ENCODE data around the gene PPM1E. TPM values are rescaled to one million over a fixed set of nuclear protein-coding genes. Genes with fewer than 3 reads are reported as not detected.
"Not testable (repeated sequence)": the region's sequence is repeated elsewhere in the genome, so short reads cannot be mapped to it uniquely, and the experiment has no call there.

Gene PPM1E
- total RNA-seq, 1 experiment from 2014 or later: 0.24 TPM

GRCh38 chr17:58840820-58841612 lies 85.4 kb downstream of the PPM1E start:
- no peak for DNase-seq (ENCODE audit: low read depth)

DNA sequence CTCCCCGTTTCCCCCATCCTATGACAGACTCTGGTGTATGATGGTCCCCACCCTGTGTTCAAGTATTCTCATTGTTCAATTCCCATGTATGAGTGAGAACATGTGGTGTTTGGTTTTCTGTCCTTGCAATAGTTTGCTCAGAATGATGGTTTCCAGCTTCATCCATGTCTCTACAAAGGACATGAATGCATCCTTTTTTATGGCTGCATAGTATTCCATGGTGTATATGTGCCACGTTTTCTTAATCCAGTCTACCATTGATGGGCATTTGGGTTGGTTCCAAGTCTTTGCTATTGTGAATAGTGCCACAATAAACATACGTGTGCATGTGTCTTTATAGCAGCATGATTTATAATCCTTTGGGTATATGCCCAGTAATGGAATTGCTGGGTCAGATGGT lies 90.8 kb downstream of the PPM1E start:
- DNase-seq (ENCODE audit: low read depth): not testable (repeated sequence)

- not testable (repeated sequence) for DNase-seq (ENCODE audit: low read depth)
Measured at GRCh38 chr17:58850106-58850505, 94.5 kb downstream of the PPM1E start.

- DNase-seq (ENCODE audit: low read depth): no peak
Measured at GRCh38 chr17:58865301-58865700, 109.6 kb downstream of the PPM1E start.

DNA sequence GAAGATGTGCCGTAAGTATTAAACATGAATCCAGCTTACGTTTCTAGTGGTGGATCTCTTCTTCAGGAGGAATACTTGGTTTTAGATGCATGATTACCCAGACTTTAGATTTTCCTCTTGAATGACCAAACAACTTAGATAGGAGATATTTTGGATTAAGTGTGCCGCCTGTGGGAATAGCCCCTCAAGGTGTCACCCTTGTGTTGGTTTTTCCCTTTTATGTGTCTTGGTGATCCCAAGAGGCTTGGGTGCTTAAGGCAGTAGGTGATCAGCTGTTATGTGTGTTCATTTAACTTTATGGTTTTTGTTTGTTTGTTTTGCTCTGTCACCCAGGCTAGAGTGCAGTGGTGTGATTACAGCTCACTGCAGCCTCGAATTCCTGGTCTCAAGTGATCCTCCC lies 115.1 kb downstream of the PPM1E start:
- DNase-seq (ENCODE audit: low read depth): no peak

- DNase-seq (ENCODE audit: low read depth): no peak
Measured at GRCh38 chr17:58873926-58874325, 118.3 kb downstream of the PPM1E start.

- no peak for DNase-seq (ENCODE audit: low read depth)
Measured at GRCh38 chr17:58875261-58875660, 119.6 kb downstream of the PPM1E start.

- DNase-seq (ENCODE audit: low read depth): no peak
Measured at GRCh38 chr17:58884161-58884560, 128.5 kb downstream of the PPM1E start.

DNA sequence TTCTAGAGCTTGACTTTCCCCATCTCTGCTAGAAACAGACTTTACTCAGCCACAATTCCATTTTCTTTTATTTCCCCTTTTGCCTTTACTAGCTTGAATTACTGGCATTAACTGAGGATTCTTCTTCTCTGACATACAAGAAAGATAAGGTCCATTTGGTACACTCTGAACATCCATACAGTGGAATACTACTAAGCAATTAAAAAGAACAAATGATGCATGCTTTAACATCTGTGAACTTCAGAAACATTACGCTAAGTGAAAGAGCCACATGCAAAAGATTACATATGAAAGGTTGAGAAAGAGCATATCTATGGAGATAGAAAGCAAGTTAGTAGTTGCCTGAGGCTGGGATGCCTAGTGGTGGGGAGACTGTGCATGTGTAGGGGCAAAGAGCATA lies 130.9 kb downstream of the PPM1E start:
- DNase-seq (ENCODE audit: low read depth): no peak

- DNase-seq (ENCODE audit: low read depth): no peak
Measured at GRCh38 chr17:58889928-58890327, 134.3 kb downstream of the PPM1E start.

- no peak for DNase-seq (ENCODE audit: low read depth)
Measured at GRCh38 chr17:58899191-58899590, 143.5 kb downstream of the PPM1E start.

DNA sequence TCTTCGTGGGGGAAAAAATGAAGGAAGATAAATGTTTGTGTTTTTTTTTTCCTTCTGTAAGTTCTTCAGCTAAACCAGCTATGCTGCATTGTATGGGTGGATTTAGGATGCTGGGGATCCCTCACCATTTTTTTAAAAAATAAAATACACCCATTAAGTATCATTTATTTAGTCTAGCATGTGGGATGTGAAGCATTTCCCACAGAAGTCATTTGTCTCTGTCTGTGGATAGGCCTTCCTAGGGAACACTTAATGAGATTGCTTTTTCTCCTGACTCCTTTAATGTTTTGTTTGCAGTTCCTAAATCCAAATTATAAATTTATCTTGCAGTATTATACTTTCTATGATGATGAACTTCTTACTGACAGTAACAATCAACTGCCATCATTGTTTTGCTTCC lies 146.7 kb downstream of the PPM1E start:
- DNase-seq (ENCODE audit: low read depth): no peak

GRCh38 chr17:58911741-58912343 lies 156.2 kb downstream of the PPM1E start:
- DNase-seq (ENCODE audit: low read depth): no peak

GRCh38 chr17:58913552-58913951 lies 157.9 kb downstream of the PPM1E start:
- no peak for DNase-seq (ENCODE audit: low read depth)

DNA sequence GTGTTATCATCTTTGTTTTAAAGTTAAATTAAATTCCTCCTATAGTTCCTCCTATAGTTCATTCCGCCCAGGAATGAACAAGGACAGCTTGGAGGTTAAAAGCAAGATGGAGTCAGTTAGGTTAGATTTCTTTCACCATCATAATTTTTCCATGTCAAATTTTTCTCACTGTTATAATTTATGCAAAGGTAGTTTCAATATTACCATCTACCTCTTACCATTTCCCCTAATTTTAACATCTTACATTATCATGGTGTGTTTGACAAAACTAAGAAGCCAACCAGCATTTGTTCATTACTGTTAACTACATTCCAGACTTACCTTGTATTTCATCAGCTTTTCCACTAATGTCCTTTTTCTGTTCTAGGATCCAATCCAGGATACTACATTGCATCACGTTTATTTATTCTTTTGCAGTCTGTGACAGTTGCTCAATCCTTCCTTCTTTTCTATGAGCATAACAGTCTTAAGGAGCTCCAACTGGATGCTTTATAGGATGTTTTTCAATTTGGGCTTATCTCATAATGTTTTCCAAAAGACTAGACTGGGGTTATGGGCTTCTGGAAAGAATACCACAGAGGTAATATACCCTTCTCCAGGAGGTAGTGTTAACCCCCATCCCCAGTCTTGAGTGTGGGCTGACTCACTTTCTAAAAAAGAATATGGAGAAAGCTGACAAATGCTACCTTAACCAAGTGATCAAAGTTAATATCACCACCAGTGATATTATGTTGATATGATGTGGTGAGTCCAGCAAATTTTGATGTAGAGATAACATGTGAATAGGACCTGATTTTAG lies 158.5 kb downstream of the PPM1E start:
- no peak for DNase-seq (ENCODE audit: low read depth)

DNA sequence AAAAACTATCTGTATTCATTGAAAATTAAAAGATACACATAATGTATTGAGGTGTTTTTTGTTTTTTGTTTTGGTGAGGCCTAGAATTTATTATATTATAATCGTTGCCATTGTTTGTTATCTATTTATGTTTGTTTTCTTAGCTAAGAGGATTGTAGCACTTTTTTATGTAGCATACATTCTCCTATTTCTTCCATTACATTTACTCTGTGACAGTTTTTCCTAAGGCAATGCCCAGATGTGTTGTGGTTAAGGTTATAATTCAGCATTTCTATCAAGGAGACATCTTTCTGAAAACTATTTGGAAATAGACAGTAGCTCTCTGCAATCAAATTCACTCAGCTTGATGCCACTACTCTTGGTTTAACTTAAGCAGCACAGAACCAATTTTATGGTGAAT lies 161.6 kb downstream of the PPM1E start:
- DNase-seq (ENCODE audit: low read depth): no peak

DNA sequence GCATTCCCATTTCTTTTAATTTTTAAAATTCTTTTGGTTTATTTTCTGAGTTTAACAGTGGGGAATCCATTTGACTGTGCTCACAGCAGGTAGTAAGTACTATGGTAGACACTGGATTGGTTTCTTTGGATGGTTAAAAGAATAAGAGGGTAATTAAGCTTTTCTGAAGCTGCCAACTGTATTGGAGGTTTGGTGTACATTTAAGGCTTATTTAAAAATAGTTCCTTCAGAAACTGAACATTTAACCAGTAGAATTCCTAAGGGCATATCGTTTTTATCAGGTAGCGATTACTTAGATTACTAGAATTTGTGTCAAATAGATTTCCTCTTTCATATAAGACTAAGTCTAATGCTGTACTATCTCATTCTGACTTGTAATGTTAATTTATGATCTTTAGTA lies 162.4 kb downstream of the PPM1E start:
- DNase-seq (ENCODE audit: low read depth): no peak

- no peak for DNase-seq (ENCODE audit: low read depth)
Measured at GRCh38 chr17:58918884-58919283, 163.2 kb downstream of the PPM1E start.

DNA sequence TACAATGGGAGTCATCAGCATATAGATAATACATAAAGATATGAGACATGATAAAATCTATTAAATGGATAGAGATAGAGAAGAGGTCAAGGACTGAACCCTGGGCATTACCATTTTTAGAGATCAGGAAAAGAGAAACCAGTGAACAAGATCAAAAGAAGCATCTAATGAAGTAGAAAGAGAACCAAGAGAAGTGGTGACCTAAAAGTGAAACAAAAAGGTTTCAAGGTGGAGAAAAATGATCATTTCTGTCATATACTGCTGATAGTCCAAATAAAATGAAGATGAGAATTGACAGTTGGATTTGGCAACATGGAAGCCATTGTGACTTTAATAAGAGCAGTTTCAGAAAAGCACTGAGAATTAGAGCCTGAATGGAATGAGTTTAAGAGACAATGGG lies 165.1 kb downstream of the PPM1E start:
- DNase-seq (ENCODE audit: low read depth): no peak

DNA sequence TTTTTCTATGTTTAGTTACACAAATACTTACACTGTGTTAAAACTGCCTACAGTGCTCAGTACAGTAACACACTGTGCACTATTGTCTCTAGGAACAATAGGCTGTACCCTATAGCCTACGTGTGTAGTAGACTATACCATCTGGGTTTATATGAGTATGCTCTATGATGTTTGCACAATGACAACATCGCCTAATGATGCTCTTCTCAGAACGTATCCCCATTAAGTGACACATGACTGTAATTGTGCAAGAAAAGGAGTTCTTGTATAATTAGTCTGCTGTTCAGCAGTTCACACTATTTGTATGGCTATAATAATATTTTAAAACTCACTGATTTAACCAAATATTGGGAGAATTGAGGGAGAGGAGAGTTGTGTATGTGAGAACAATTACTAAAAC lies 177.3 kb downstream of the PPM1E start:
- DNase-seq (ENCODE audit: low read depth): no peak

DNA sequence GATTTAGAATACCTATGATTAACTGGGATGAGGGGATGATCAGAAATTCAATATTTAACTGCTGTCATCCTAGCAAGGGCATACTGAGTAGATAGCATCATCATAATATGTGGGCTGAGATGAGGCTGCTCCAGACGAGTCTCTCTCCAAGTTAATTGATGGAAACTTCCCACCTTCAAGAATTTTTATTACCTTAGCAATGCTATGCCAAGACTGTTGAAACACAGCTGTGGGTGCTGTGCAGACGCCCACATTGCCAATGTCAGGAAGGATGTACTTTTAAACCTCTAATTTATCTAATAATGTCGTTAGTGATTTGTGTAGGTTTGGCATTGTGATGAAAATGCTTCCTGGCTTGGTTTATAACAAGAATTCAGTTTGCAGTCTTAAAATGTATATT lies 180.6 kb downstream of the PPM1E start:
- no peak for DNase-seq (ENCODE audit: low read depth)

DNA sequence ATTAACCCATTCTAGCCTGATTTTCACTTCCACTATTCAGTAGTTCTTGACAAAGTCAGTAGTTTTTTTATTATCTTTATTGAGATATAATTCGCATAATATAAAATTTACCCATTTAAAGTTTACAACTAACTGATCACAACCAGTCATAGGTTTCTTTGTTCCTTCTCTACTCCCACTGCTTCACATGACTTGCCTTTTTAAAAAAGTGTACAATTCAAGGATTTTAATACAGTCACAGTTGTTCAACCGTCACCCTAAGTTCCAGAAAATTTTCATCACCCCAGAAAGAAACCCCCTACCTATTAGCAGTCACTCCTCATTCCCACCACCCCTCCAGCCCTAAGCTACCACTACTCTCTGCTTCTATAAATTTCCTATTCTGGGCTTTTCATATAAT lies 188.5 kb downstream of the PPM1E start:
- DNase-seq (ENCODE audit: low read depth): no peak

DNA sequence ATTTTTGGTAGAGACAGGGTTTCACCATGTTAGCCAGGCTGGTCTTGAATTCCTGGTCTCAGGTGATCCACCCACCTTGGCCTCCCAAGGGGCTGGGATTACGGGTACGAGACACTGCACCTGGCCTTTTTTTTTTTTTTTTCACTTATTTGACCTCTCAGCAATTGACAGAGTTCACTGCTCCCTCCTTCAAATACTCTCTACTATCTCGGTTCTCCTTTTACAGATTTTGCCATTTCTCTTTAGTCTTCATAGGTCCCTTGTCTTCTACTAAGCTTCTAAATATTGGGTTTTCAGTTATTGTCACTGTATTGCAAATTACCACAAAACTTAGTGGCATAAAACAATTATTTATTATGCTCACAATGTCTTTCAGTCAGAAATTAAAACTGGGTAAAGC lies 191.8 kb downstream of the PPM1E start:
- no peak for DNase-seq (ENCODE audit: low read depth)
